Urinary bladder (tissue), 4 donors: ENCODE data around the gene TEAD2. TPM values are rescaled to one million over a fixed set of nuclear protein-coding genes. Genes with fewer than 3 reads are reported as not detected.

Source experiments
- DNase-seq: peaks from one replicate; pipeline ENCODE4 v3.0.0-alpha.2; 2015; ENCODE audit errors: extremely low spot score
- H3K27ac ChIP-seq: one replicate; pipeline ENCODE4 v1.5.1; 2013; ENCODE audit warnings: low read depth, mild to moderate bottlenecking, moderate library complexity
- H3K36me3 ChIP-seq: one replicate; pipeline ENCODE4 v1.6.1; 2013; ENCODE audit warnings: mild to moderate bottlenecking, moderate library complexity; ENCODE audit not compliant: insufficient read depth
- H3K4me1 ChIP-seq: one replicate; pipeline ENCODE4 v1.6.1; 2013; ENCODE audit warnings: mild to moderate bottlenecking, moderate library complexity; ENCODE audit not compliant: insufficient read depth
- H3K4me3 ChIP-seq: one replicate; pipeline ENCODE4 v1.5.1; 2013; ENCODE audit warnings: low read depth, low read length
- WGBS: extraction: QIAGEN DNeasy Blood & Tissue Kit; methylation state at CpG from one replicate; pipeline ENCODE4 v1.1.7; 2013; 5-methylcytosine and 5-hydroxymethylcytosine counted together
- polyA plus RNA-seq: library from polyadenylated mRNA; stranded (reverse); fragments of 200-250 nt; gene quantifications from one replicate; pipeline ENCODE4 v1.2.3, GENCODE V29; 2013
- total RNA-seq: library from RNA; depleted of rRNA; stranded (reverse); fragments of >200 nt; gene quantifications from one replicate; pipeline ENCODE4 v1.2.3, GENCODE V29; 2014
- donor health status: healthy with polysubstance abuse.
- donor health status: healthy.

The TEAD2 gene
- total and polyA plus RNA-seq, 2 donors = 21.1 to 54.8 TPM

DNA sequence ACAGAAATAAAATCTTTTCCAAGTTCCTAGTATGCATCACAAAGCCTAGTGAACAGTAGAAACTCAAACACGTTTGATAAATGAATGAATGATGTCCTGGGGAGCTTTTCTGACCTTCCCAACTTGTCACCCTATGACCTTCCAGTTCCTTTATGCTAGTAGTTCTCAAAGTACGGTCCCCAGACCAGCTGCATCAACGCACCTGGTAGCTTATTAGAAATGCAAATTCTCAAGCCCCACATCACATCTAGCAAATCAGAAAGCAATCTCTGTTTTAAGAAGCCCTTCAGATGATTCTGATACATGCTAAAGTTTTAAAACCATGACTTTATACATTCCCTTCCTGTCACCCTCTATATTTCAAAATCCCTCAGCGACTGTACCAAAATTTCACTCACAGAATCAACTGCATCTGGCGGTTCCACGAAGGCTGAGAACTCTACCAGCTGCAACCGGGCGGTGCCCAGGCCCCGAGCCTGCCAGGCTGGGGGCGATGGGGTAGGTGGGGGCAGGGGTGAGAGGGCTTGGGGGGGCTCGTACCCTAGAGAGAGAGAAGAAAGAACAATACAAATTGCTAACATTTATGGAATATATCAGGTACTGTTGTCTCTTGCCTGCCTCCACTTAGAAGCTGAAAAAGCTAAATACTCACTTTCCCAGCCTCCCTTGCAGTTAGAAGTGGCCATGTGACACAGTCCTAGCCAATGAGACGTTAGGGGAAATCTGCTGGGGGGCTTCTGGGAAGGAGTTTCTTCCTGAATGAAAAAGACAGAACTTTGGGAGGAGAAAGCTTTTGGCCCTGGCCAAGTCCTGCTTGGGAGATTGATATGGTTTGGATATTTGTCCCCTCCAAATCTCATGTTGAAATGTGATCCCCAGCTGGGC, 13.7 kb downstream of the TEAD2 start:
- no peak for DNase-seq
- Histone ChIP-seq H3K27ac (no peak overlapping the region), H3K36me3 (no peaks in the 10 kb centered on the region), H3K4me3 (no peak overlapping the region), H3K4me1 (no peaks in the 10 kb centered on the region)
- WGBS = 93% methylated on average over 12 of the region's 12 CpGs

GRCh38 chr19:49347835-49348234, 14.4 kb downstream of the TEAD2 start:
- H3K36me3 ChIP-seq = no peaks in the 10 kb centered on the region
- no peak overlapping the region for H3K27ac ChIP-seq
- no peak for DNase-seq
- H3K4me3 ChIP-seq = no peak overlapping the region
- WGBS = 59% methylated on average over 3 of the region's 3 CpGs
- no peaks in the 10 kb centered on the region for H3K4me1 ChIP-seq

GRCh38 chr19:49347191-49347590, 15.0 kb downstream of the TEAD2 start:
- H3K4me1 ChIP-seq = no peaks in the 10 kb centered on the region
- H3K4me3 ChIP-seq = no peak overlapping the region
- H3K27ac ChIP-seq = no peak overlapping the region
- 97% methylated on average over 15 of the region's 15 CpGs for WGBS
- H3K36me3 ChIP-seq = no peaks in the 10 kb centered on the region
- DNase-seq = no peak

DNA sequence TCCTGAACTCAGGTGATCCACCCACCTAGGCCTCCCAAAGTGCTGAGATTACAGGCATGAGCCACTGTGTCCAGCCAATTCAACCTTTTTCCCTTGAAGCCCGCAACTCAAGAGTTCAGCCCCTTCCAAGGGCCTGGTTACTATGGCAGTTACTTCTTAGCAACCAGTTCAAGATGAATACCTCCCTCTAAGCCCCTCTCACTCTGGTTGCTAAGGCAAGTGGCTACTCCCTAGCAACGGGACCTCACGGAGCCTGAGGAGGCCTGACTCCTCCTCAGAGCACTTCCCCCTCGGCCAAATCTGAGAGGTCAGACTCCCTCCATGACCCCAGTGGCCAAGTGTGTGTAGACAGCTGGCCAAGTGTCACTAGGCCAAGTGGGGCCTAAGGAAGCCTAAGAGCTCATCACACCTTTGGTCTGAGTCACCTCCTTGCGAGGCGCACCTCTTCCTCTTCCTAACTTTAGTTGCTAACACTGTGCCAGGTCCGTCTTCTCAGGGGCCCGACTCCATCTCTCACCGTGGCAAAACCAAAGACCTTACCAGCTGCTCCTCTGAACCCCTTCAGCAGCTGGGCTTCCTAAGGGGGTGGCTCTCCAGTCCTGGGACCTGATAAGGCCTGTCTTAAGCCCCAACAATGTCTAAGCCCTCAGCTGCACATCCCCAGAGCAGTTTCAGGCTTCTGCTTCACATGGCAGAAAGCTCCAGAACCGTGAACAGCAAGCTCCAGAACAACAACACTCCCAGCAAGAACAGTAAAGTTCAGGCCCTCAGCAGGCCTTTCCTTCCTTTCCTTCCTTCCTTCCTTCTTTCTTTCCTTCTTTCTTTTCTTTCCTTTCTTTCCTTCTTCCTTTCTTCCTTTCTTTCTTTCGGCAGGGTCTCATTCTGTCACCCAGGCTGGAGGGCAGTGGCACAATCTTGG, 17.5 kb downstream of the TEAD2 start:
- Histone ChIP-seq H3K4me3 (no peak overlapping the region), H3K36me3 (no peaks in the 10 kb centered on the region), H3K27ac (no peak overlapping the region), H3K4me1 (no peaks in the 10 kb centered on the region)
- no peak for DNase-seq
- 87% methylated on average over 11 of the region's 11 CpGs for WGBS

- no peaks in the 10 kb centered on the region for H3K36me3 ChIP-seq
- H3K4me3 ChIP-seq = no peak overlapping the region
- no peak overlapping the region for H3K27ac ChIP-seq
- no peaks in the 10 kb centered on the region for H3K4me1 ChIP-seq
- WGBS = 93% methylated on average over 7 of the region's 7 CpGs
- DNase-seq = no peak
These were observed 19.1 kb downstream of the TEAD2 start for GRCh38 chr19:49343123-49343522.

- no peaks in the 10 kb centered on the region for H3K36me3 ChIP-seq
- DNase-seq = no peak
- 91% methylated on average over 11 of the region's 11 CpGs for WGBS
- no peak overlapping the region for H3K4me3 ChIP-seq
- no peaks in the 10 kb centered on the region for H3K4me1 ChIP-seq
- H3K27ac ChIP-seq = no peak overlapping the region
These were observed 19.9 kb downstream of the TEAD2 start for GRCh38 chr19:49342291-49342721.

DNA sequence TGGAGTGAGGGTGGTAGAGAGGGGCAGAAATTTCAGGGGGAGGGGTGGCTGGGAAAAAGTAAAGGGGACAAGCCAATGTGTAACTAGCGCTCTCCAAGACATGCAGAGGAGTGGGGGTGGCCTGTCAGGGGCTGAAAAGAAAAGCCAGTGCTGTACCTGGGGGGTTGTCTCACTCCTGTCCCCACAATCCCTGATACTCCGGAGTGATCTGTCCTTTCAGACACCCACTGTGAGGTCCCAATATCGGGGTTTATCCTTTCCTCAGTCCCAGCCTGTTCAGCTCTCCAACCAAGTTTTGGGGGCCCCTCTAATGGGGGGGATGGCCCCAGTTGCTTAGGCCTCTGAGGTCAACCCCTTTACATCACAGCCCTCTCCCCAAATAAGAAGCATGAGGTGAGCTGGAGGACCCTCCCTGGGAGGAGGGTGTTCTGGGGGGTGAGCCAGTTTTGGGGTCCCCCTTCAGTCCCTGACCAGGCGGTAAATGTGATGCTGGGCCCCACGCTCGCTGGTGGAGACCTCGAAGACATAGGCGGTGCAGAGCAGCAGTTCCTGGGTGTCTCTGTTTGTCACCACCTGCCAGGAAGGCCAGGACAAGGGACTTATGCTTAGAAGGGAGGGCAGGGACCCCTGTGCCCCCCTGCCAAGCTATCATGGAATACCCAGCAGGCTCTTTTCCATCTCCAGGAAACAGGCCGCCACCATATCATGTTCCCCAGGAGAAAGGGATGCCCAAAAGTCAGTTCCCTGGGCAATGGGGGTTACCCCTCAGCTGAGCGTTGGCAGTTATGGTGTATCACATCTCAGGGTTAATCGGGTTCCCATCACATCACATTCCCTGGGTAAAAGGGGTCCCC, 21.1 kb downstream of the TEAD2 start:
- WGBS = 94% methylated on average over 11 of the region's 11 CpGs
- no peak overlapping the region for H3K4me3 ChIP-seq
- H3K27ac ChIP-seq = no peak overlapping the region
- DNase-seq = no peak
- H3K36me3 ChIP-seq = no peaks in the 10 kb centered on the region
- H3K4me1 ChIP-seq = no peaks in the 10 kb centered on the region

GRCh38 chr19:49340069-49340864, 21.9 kb downstream of the TEAD2 start:
- WGBS = 23% methylated on average over 36 of the region's 36 CpGs
- H3K4me3 ChIP-seq = peak overlapping the region; percentile 34
- H3K4me1 ChIP-seq = no peaks in the 10 kb centered on the region
- no peak for DNase-seq
- no peaks in the 10 kb centered on the region for H3K36me3 ChIP-seq
- peak overlapping the region; percentile 89 for H3K27ac ChIP-seq

DNA sequence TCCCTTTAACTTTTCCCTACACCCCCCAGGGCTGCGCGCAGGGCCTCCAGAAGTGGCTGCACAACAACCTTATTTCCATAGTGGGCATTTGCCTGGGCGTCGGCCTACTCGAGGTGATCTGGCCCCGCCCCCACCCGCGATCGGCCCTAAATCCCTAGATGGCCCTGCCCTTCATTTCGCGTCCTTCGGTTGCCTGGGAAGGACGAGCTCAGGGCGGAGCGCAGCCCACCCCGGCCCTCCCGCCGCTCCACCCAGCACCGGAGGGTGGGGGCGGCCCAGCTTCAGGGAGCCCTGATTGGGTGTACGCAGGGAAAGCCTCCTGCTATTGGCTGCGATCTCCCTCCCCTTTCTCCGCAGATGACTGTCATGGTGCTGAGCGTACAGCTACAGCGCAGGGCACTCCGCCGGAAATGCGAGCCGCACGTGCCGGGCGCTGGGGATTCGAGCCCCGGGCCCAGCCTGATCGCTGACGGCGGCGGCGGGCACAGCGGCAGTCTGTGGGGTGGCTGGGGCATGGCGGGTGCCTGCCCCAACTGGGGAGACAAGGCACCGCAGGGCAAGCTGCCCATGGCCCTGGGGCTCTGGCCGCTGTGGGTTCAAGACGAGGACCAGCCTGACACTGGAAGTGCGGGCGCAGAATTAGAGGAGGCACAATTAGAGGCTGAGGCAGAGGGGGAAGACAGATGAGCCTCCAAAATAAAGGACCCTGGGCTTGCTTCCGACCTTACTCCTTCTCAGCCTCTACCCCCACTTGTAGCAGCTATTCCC, 22.7 kb downstream of the TEAD2 start:
- Histone ChIP-seq H3K4me3 (peak overlapping the region; percentile 34), H3K36me3 (no peaks in the 10 kb centered on the region), H3K4me1 (no peaks in the 10 kb centered on the region), H3K27ac (peak overlapping the region; percentile 89)
- peak; percentile 80 for DNase-seq
- WGBS = 10% methylated on average over 47 of the region's 47 CpGs

- whole genome bisulfite sequencing = 11% methylated on average over 30 of the region's 30 CpGs
- peak overlapping the region; percentile 34 for H3K4me3 ChIP-seq
- H3K36me3 ChIP-seq = no peaks in the 10 kb centered on the region
- peak; percentile 56 for DNase-seq
- no peaks in the 10 kb centered on the region for H3K4me1 ChIP-seq
- H3K27ac ChIP-seq = no peak overlapping the region
These were observed 23.4 kb downstream of the TEAD2 start for GRCh38 chr19:49338691-49339300.

GRCh38 chr19:49338023-49338677, 24.1 kb downstream of the TEAD2 start:
- Histone ChIP-seq H3K36me3 (no peaks in the 10 kb centered on the region), H3K27ac (no peak overlapping the region), H3K4me3 (no peak overlapping the region), H3K4me1 (no peaks in the 10 kb centered on the region)
- 24% methylated on average over 34 of the region's 34 CpGs for WGBS
- no peak for DNase-seq
